SK-N-MC (cell line): Measurements from ENCODE around the gene HTR3E.
"Not testable (repeated sequence)": the region's sequence is repeated elsewhere in the genome, so short reads cannot be mapped to it uniquely, and the experiment has no call there.

Experiments used
- DNase-seq: peaks from one replicate; pipeline ENCODE4 v3.0.0-alpha.2; 2011; ENCODE audit warnings: low read depth, low spot score
- H3K27ac ChIP-seq: fragments of 200-600 bp; sonication (generic); 2 replicates; pipeline ENCODE4 v1.5.1; 2016; ENCODE audit warnings: mixed run types
- H3K36me3 ChIP-seq: fragments of 200-600 bp; sonication (generic); 2 replicates; pipeline ENCODE4 v1.6.1; 2017; ENCODE audit warnings: antibody characterized with exemption, low read length, mixed read lengths; ENCODE audit not compliant: insufficient read depth
- H3K4me3 ChIP-seq: fragments of 200-600 bp; sonication (generic); 2 replicates; pipeline ENCODE4 v1.5.1; 2016
- H3K9ac ChIP-seq: fragments of 200-600 bp; sonication (generic); 2 replicates; pipeline ENCODE4 v1.8.0; 2017; ENCODE audit warnings: mixed run types, mixed read lengths; ENCODE audit not compliant: insufficient read length
- H3K9me3 ChIP-seq: fragments of 200-600 bp; sonication (generic); 2 replicates; pipeline ENCODE4 v1.6.1; 2017; ENCODE audit warnings: low read depth, mild to moderate bottlenecking, antibody characterized with exemption, low read length, moderate library complexity, mixed read lengths
- EZH2 ChIP-seq: fragments of 200-600 bp; sonication (generic); IDR thresholded peaks from one replicate; pipeline ENCODE4 v1.6.1; 2017; ENCODE audit warnings: antibody characterized with exemption
- FOXP2 ChIP-seq: optimal IDR thresholded peaks from 2 replicates; pipeline ENCODE3; 2011; ENCODE audit warnings: mild to moderate bottlenecking, moderate library complexity; ENCODE audit not compliant: insufficient read depth; ENCODE audit errors: extremely low read length, control extremely low read depth
- POLR2AphosphoS5 ChIP-seq: IDR thresholded peaks from 2 replicates; pipeline ENCODE4 v1.6.1; 2012; ENCODE audit warnings: mild to moderate bottlenecking, low read depth, low read length, borderline replicate concordance

Gene HTR3E

GRCh38 chr3:184097556-184097955 lies 692 bp downstream of the HTR3E start:
- Histone ChIP-seq H3K4me3 (no peak overlapping the region), H3K9me3 (no peaks in the 10 kb centered on the region), H3K36me3 (no peaks in the 10 kb centered on the region), H3K27ac (no peak overlapping the region), H3K9ac (no peak overlapping the region)
- DNase-seq = no peak
- no peak for TF ChIP-seq POLR2AphosphoS5
- TF ChIP-seq EZH2 = no peak

GRCh38 chr3:184099806-184100686 lies 3.2 kb downstream of the HTR3E start:
- H3K9ac ChIP-seq = no peak overlapping the region
- TF ChIP-seq FOXP2 = no peak
- no peak for TF ChIP-seq POLR2AphosphoS5
- TF ChIP-seq EZH2 = no peak
- H3K9me3 ChIP-seq = no peaks in the 10 kb centered on the region
- no peak for DNase-seq
- no peak overlapping the region for H3K27ac ChIP-seq
- no peaks in the 10 kb centered on the region for H3K36me3 ChIP-seq
- H3K4me3 ChIP-seq = no peak overlapping the region

- no peak overlapping the region for H3K9ac ChIP-seq
- TF ChIP-seq EZH2 = no peak
- TF ChIP-seq POLR2AphosphoS5 = no peak
- TF ChIP-seq FOXP2 = no peak
- no peaks in the 10 kb centered on the region for H3K9me3 ChIP-seq
- DNase-seq = no peak
- no peaks in the 10 kb centered on the region for H3K36me3 ChIP-seq
- H3K4me3 ChIP-seq = 0 out of 2 replicates have a peak overlapping the region, but pooled peaks have one; percentile 4
- no peak overlapping the region for H3K27ac ChIP-seq
Measured at GRCh38 chr3:184110316-184110725, 13.5 kb downstream of the HTR3E start.

GRCh38 chr3:184116017-184116416 lies 19.2 kb downstream of the HTR3E start:
- no peak for TF ChIP-seq FOXP2
- no peak for TF ChIP-seq POLR2AphosphoS5
- Histone ChIP-seq H3K27ac (no peak overlapping the region), H3K36me3 (no peaks in the 10 kb centered on the region), H3K9me3 (no peaks in the 10 kb centered on the region), H3K4me3 (no peak overlapping the region), H3K9ac (no peak overlapping the region)
- DNase-seq = no peak

- no peaks in the 10 kb centered on the region for H3K9me3 ChIP-seq
- no peaks in the 10 kb centered on the region for H3K36me3 ChIP-seq
- DNase-seq = no peak
- no peak overlapping the region for H3K9ac ChIP-seq
- TF ChIP-seq FOXP2 (no peak), POLR2AphosphoS5 (no peak)
- no peak overlapping the region for H3K27ac ChIP-seq
- no peak overlapping the region for H3K4me3 ChIP-seq
Measured at GRCh38 chr3:184117636-184118035, 20.8 kb downstream of the HTR3E start.

GRCh38 chr3:184121031-184121430 lies 24.2 kb downstream of the HTR3E start:
- H3K36me3 ChIP-seq, H3K9ac ChIP-seq, H3K4me3 ChIP-seq, DNase-seq, H3K9me3 ChIP-seq: not testable (repeated sequence)
- 0 out of 2 replicates have a peak overlapping the region, but pooled peaks have one; percentile 69 for H3K27ac ChIP-seq

- no peaks in the 10 kb centered on the region for H3K36me3 ChIP-seq
- peak overlapping the region; percentile 46 for H3K9ac ChIP-seq
- no peaks in the 10 kb centered on the region for H3K9me3 ChIP-seq
- TF ChIP-seq EZH2 = no peak
- no peak for TF ChIP-seq FOXP2
- TF ChIP-seq POLR2AphosphoS5 = no peak
- no peak for DNase-seq
- H3K27ac ChIP-seq = peak overlapping the region; percentile 37; the same call in 1 of the 2 replicates
- H3K4me3 ChIP-seq = no peak overlapping the region
Measured at GRCh38 chr3:184126006-184126405, 29.1 kb downstream of the HTR3E start.

- TF ChIP-seq POLR2AphosphoS5 = no peak
- TF ChIP-seq FOXP2 = no peak
- TF ChIP-seq EZH2 = no peak
- DNase-seq = no peak
- Histone ChIP-seq H3K9me3 (no peaks in the 10 kb centered on the region), H3K9ac (no peak overlapping the region), H3K36me3 (no peaks in the 10 kb centered on the region), H3K27ac (no peak overlapping the region), H3K4me3 (no peak overlapping the region)
Measured at GRCh38 chr3:184129012-184129411, 32.1 kb downstream of the HTR3E start.

GRCh38 chr3:184132945-184133344 lies 36.1 kb downstream of the HTR3E start:
- H3K9me3 ChIP-seq = no peaks in the 10 kb centered on the region
- TF ChIP-seq POLR2AphosphoS5 = no peak
- TF ChIP-seq EZH2 = no peak
- TF ChIP-seq FOXP2 = no peak
- no peak for DNase-seq
- H3K36me3 ChIP-seq = peaks cover 14% of the 10 kb centered on the region
- no peak overlapping the region for H3K9ac ChIP-seq
- 0 out of 2 replicates have a peak overlapping the region, but pooled peaks have one; percentile 7 for H3K27ac ChIP-seq
- peak overlapping the region; percentile 88; the same call in 1 of the 2 replicates for H3K4me3 ChIP-seq
